GM23338 (cell line): ENCODE data around the gene PRR23A. TPM values are rescaled to one million over a fixed set of nuclear protein-coding genes. Genes with fewer than 3 reads are reported as not detected.

ENCODE experiments used
- CREB1 ChIP-seq: fragments of 250-450 bp; sonication (Bioruptor Pico); IDR thresholded peaks from 2 replicates; pipeline ENCODE4 v1.5.0; 2020; ENCODE audit warnings: low read depth, mild to moderate bottlenecking, moderate library complexity
- CTCF ChIP-seq, 2 experiments: fragments of 200-600 bp in 1 of 2; sonication (generic) in 1 of 2; conservative IDR thresholded peaks; 2 replicates each; pipeline versions ENCODE4 v1.5.1 to v1.6.1; 2016 to 2017; ENCODE audit warnings: antibody characterized with exemption in 2 of 2, low read depth in 2 of 2, mild to moderate bottlenecking in 2 of 2, moderate library complexity in 1 of 2
- EZH2 ChIP-seq: fragments of 200-600 bp; sonication (generic); IDR thresholded peaks from one replicate; pipeline ENCODE4 v1.8.0; 2017; ENCODE audit warnings: antibody characterized with exemption, mild to moderate bottlenecking, low read depth; ENCODE audit not compliant: unreplicated experiment
- EZH2phosphoT487 ChIP-seq: fragments of 200-600 bp; sonication (generic); IDR thresholded peaks from one replicate; pipeline ENCODE4 v1.8.1; 2018; ENCODE audit warnings: antibody characterized with exemption; ENCODE audit not compliant: unreplicated experiment
- JUNB ChIP-seq: IDR thresholded peaks from one replicate; pipeline ENCODE4 v1.6.1; 2016; ENCODE audit warnings: antibody characterized with exemption; ENCODE audit not compliant: unreplicated experiment
- ZNF114 ChIP-seq: fragments of 250-450 bp; sonication (Bioruptor Pico); IDR thresholded peaks from 2 replicates; pipeline ENCODE4 v1.5.0; 2020; ENCODE audit warnings: mild to moderate bottlenecking, moderate library complexity
- ZNF462 ChIP-seq: fragments of 250-450 bp; sonication (Bioruptor Pico); IDR thresholded peaks from 2 replicates; pipeline ENCODE4 v1.5.0; 2020; ENCODE audit warnings: mild to moderate bottlenecking, moderate library complexity
- polyA plus RNA-seq: library from polyadenylated mRNA; unstranded; fragments of >200 nt; fragmentation: Nextera tagmentation; extraction: Ambion mirVana; gene quantifications from 2 replicates; pipeline ENCODE4 v1.2.1, GENCODE V29; 2016
- total RNA-seq: library from RNA; depleted of rRNA; stranded (reverse); fragments of >200 nt; shearing (Covaris generic); gene quantifications from 2 replicates; pipeline ENCODE4 v1.2.3, GENCODE V29; 2014
- TF ChIP-seq, protein P1 (sequence below): IDR thresholded peaks from 2 replicates; pipeline ENCODE4 v1.6.1; 2016; ENCODE audit warnings: antibody characterized with exemption

PRR23A gene
- total and polyA plus RNA-seq, 2 experiments from 2014 or later = not detected

DNA sequence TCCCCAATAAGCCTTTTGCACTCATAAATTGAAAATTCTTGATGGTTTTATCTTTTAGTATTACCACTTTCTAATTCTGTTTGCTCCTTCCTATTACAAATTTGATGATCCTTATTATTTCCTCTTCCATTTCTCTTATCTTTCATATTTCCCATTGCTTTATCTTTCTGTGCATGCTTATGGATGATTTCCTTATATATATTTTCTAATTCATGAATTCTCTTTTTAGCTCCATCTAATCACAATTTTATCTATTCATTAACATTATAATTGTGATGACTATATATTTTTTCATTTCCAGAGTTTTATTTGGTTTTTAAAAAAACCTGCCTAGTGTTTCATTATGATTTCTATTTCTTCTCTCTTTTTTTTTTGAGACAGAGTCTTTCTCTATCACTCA is 41.1 kb downstream of the PRR23A start (continued):
- TF ChIP-seq ZNF462 (CRISPR knock-in tag) = no peak
- no peak for TF ChIP-seq EZH2phosphoT487
- no peak for TF ChIP-seq CTCF (conservative IDR thresholded peaks at IDR 0.05; ENCODE audit: low read depth in 2 of 2)
- TF ChIP-seq EZH2 = no peak
- TF ChIP-seq, protein P1, sequence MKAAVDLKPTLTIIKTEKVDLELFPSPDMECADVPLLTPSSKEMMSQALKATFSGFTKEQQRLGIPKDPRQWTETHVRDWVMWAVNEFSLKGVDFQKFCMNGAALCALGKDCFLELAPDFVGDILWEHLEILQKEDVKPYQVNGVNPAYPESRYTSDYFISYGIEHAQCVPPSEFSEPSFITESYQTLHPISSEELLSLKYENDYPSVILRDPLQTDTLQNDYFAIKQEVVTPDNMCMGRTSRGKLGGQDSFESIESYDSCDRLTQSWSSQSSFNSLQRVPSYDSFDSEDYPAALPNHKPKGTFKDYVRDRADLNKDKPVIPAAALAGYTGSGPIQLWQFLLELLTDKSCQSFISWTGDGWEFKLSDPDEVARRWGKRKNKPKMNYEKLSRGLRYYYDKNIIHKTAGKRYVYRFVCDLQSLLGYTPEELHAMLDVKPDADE = no peak
- no peak for TF ChIP-seq CREB1
- no peak for TF ChIP-seq ZNF114
- no peak for TF ChIP-seq JUNB
